CD4-positive, alpha-beta T cell treated with Interleukin-10 for 1 hour (primary cell): ENCODE data around the gene SH3PXD2B.
"Not testable (repeated sequence)": the region's sequence is repeated elsewhere in the genome, so short reads cannot be mapped to it uniquely, and the experiment has no call there.

Experiments
- DNase-seq: peaks from one replicate; pipeline ENCODE4 v3.0.0-alpha.2; 2020

The SH3PXD2B gene

GRCh38 chr5:172362755-172363154, 91.6 kb downstream of the SH3PXD2B start:
- no peak for DNase-seq

GRCh38 chr5:172361566-172362238, 92.6 kb downstream of the SH3PXD2B start:
- no peak for DNase-seq

GRCh38 chr5:172358345-172358744, 96.0 kb downstream of the SH3PXD2B start:
- no peak for DNase-seq

- DNase-seq = no peak
Observed at GRCh38 chr5:172356527-172356926, 97.8 kb downstream of the SH3PXD2B start.

- no peak for DNase-seq
Observed at GRCh38 chr5:172356047-172356446, 98.3 kb downstream of the SH3PXD2B start.

- no peak for DNase-seq
Observed at GRCh38 chr5:172353846-172354245, 100.5 kb downstream of the SH3PXD2B start.

GRCh38 chr5:172353271-172353812, 101.0 kb downstream of the SH3PXD2B start:
- no peak for DNase-seq

- not testable (repeated sequence) for DNase-seq
Observed at GRCh38 chr5:172352526-172352925, 101.8 kb downstream of the SH3PXD2B start.

- DNase-seq = no peak
Observed at GRCh38 chr5:172351240-172351778, 103.0 kb downstream of the SH3PXD2B start.

- DNase-seq = no peak
Observed at GRCh38 chr5:172350212-172351181, 103.8 kb downstream of the SH3PXD2B start.

- not testable (repeated sequence) for DNase-seq
Observed at GRCh38 chr5:172348733-172349132, 105.6 kb downstream of the SH3PXD2B start.

- no peak for DNase-seq
Observed at GRCh38 chr5:172348084-172348483, 106.2 kb downstream of the SH3PXD2B start.

- DNase-seq = no peak
Observed at GRCh38 chr5:172347496-172348052, 106.8 kb downstream of the SH3PXD2B start.

- no peak for DNase-seq
Observed at GRCh38 chr5:172345881-172346280, 108.4 kb downstream of the SH3PXD2B start.

GRCh38 chr5:172344855-172345409, 109.4 kb downstream of the SH3PXD2B start:
- no peak for DNase-seq

GRCh38 chr5:172343741-172344140, 110.6 kb downstream of the SH3PXD2B start:
- no peak for DNase-seq

- DNase-seq = no peak
Observed at GRCh38 chr5:172342918-172343317, 111.4 kb downstream of the SH3PXD2B start.

- no peak for DNase-seq
Observed at GRCh38 chr5:172339264-172340180, 114.8 kb downstream of the SH3PXD2B start.

- no peak for DNase-seq
Observed at GRCh38 chr5:172336676-172337285, 117.5 kb downstream of the SH3PXD2B start.

GRCh38 chr5:172336264-172336663, 118.1 kb downstream of the SH3PXD2B start:
- DNase-seq = no peak

- no peak for DNase-seq
Observed at GRCh38 chr5:172335721-172336120, 118.6 kb downstream of the SH3PXD2B start.
